IMR-90 (cell line): ENCODE measurements around the gene RUSC1.

Experiments
- BHLHE40 ChIP-seq: fragments of 150-350 bp; IDR thresholded peaks from 2 replicates; pipeline ENCODE4 v1.6.1; 2016; ENCODE audit warnings: mild to moderate bottlenecking, low read depth, low read length
- FOS ChIP-seq: fragments of 150-350 bp; IDR thresholded peaks from 2 replicates; pipeline ENCODE4 v1.6.1; 2016; ENCODE audit warnings: low read depth, low read length
- NFE2L2 ChIP-seq: fragments of 150-350 bp; IDR thresholded peaks from 2 replicates; pipeline ENCODE4 v1.6.1; 2016; ENCODE audit warnings: low read depth, mild to moderate bottlenecking, low read length
- POLR2A ChIP-seq: IDR thresholded peaks from 2 replicates; pipeline ENCODE4 v1.6.1; 2012; ENCODE audit warnings: mild to moderate bottlenecking, low read depth, low read length
- RAD21 ChIP-seq: IDR thresholded peaks from 2 replicates; pipeline ENCODE4 v1.6.1; 2012; ENCODE audit warnings: low read length, improper control_type of control experiment
- RFX5 ChIP-seq: IDR thresholded peaks from 2 replicates; pipeline ENCODE4 v1.8.0; 2012; ENCODE audit warnings: low read depth, mild to moderate bottlenecking, low read length, moderate library complexity
- USF2 ChIP-seq: fragments of 150-350 bp; IDR thresholded peaks from 2 replicates; pipeline ENCODE4 v1.6.1; 2017; ENCODE audit warnings: mild to moderate bottlenecking, antibody characterized with exemption, low read length, low read depth
- TF ChIP-seq, protein P1 (sequence below): conservative IDR thresholded peaks from 2 replicates; pipeline ENCODE4 v1.5.1; 2012; ENCODE audit warnings: mild to moderate bottlenecking, low read depth, low read length, improper control_type of control experiment

DNA sequence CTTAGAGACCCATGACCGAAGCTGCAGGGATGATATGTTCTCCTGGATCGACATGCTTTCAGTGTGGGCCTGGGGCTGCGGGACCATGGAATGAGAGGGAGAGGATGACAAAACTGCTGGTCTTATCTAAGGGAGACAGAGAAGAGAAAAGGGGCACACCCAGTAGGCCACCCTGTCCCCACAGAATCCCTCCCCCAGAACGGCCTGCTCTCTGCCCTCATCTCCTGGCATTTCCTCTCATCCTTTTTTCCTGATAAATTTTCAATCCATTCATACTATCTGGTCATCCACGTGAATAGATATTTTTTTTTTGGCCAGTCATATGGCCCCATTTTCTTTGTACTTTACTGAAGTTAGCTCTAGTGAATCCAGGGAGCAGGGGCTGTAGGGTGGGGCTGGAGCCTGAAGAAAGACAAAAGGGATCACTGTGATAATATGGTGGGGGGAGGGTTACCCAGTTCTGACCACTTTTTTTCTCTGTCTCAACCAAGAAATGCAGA, 19.3 kb upstream of the RUSC1 start, which contains the start of gene PKLR:
- TF ChIP-seq RFX5 (no peak), FOS (no peak), BHLHE40 (no peak), POLR2A (no peak), USF2 (no peak), RAD21 (no peak), NFE2L2 (no peak)
- TF ChIP-seq, protein P1, sequence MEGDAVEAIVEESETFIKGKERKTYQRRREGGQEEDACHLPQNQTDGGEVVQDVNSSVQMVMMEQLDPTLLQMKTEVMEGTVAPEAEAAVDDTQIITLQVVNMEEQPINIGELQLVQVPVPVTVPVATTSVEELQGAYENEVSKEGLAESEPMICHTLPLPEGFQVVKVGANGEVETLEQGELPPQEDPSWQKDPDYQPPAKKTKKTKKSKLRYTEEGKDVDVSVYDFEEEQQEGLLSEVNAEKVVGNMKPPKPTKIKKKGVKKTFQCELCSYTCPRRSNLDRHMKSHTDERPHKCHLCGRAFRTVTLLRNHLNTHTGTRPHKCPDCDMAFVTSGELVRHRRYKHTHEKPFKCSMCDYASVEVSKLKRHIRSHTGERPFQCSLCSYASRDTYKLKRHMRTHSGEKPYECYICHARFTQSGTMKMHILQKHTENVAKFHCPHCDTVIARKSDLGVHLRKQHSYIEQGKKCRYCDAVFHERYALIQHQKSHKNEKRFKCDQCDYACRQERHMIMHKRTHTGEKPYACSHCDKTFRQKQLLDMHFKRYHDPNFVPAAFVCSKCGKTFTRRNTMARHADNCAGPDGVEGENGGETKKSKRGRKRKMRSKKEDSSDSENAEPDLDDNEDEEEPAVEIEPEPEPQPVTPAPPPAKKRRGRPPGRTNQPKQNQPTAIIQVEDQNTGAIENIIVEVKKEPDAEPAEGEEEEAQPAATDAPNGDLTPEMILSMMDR, result no peak
